GM23338 (cell line): ENCODE measurements around the gene PTPRN2. TPM values are rescaled to one million over a fixed set of nuclear protein-coding genes. Genes with fewer than 3 reads are reported as not detected.

Experiments
- ATAC-seq: fragments of 200-7000 bp; cut with Tn5 transposase; 3 replicates; pipeline ENCODE4 v1.9.1; 2020
- DNase-seq: peaks from one replicate; pipeline ENCODE4 v3.0.0-alpha.2; 2015; ENCODE audit warnings: low spot score
- H2AFZ ChIP-seq: fragments of 200-600 bp; sonication (generic); 2 replicates; pipeline ENCODE4 v1.8.0; 2016; ENCODE audit warnings: antibody characterized with exemption, mild to moderate bottlenecking, moderate library complexity
- H3F3A ChIP-seq: fragments of 200-600 bp; sonication (generic); replicated peaks from 2 replicates; pipeline ENCODE4 v1.8.0; 2017; ENCODE audit warnings: antibody characterized with exemption, mixed run types, low read depth
- H3K27ac ChIP-seq: fragments of 200-600 bp; sonication (generic); 2 replicates; pipeline ENCODE4 v1.6.1; 2016; ENCODE audit warnings: low read depth
- H3K27me3 ChIP-seq: fragments of 200-600 bp; sonication (generic); 2 replicates; pipeline ENCODE4 v1.8.0; 2016; ENCODE audit warnings: mild to moderate bottlenecking, mixed run types, moderate library complexity; ENCODE audit not compliant: insufficient read depth
- H3K36me3 ChIP-seq: fragments of 200-600 bp; sonication (generic); 2 replicates; pipeline ENCODE4 v1.8.0; 2016; ENCODE audit warnings: mild to moderate bottlenecking; ENCODE audit not compliant: insufficient read depth
- H3K4me1 ChIP-seq: fragments of 200-600 bp; sonication (generic); 2 replicates; pipeline ENCODE4 v1.8.0; 2016; ENCODE audit warnings: mild to moderate bottlenecking, moderate library complexity; ENCODE audit not compliant: insufficient read depth
- H3K4me2 ChIP-seq: fragments of 200-600 bp; sonication (generic); 2 replicates; pipeline ENCODE4 v1.7.1; 2017; ENCODE audit warnings: mixed run types
- H3K4me3 ChIP-seq: fragments of 200-600 bp; sonication (generic); 2 replicates; pipeline ENCODE4 v1.6.1; 2016; ENCODE audit warnings: mixed run types
- H3K79me2 ChIP-seq: fragments of 200-600 bp; sonication (generic); replicated peaks from 2 replicates; pipeline ENCODE4 v1.8.0; 2017; ENCODE audit warnings: mild to moderate bottlenecking; ENCODE audit not compliant: insufficient read depth
- H3K9me2 ChIP-seq: fragments of 200-600 bp; sonication (generic); 2 replicates; pipeline ENCODE4 v1.8.0; 2017; ENCODE audit not compliant: insufficient read depth
- H4K20me1 ChIP-seq: fragments of 200-600 bp; sonication (generic); replicated peaks from 2 replicates; pipeline ENCODE4 v1.8.0; 2017; ENCODE audit warnings: mild to moderate bottlenecking; ENCODE audit not compliant: insufficient read depth
- H3K27ac Mint-ChIP-seq: 2 replicates; pipeline ENCODE4 v1.8.0; 2020; ENCODE audit warnings: inconsistent platforms, mild to moderate bottlenecking, moderate library complexity, mixed read lengths
- H3K27me3 Mint-ChIP-seq: 3 replicates; pipeline ENCODE4 v1.8.0; 2022; ENCODE audit warnings: low read depth, mild to moderate bottlenecking, moderate library complexity, mixed read lengths, inconsistent platforms; ENCODE audit not compliant: insufficient read depth, poor library complexity
- H3K36me3 Mint-ChIP-seq: 3 replicates; pipeline ENCODE4 v1.8.0; 2021; ENCODE audit warnings: low read depth, mild to moderate bottlenecking, inconsistent platforms, moderate library complexity, mixed read lengths
- H3K4me1 Mint-ChIP-seq: 3 replicates; pipeline ENCODE4 v1.8.0; 2020; ENCODE audit warnings: mild to moderate bottlenecking, inconsistent platforms, mixed read lengths
- H3K4me3 Mint-ChIP-seq: 3 replicates; pipeline ENCODE4 v1.8.0; 2021; ENCODE audit warnings: moderate library complexity, mild to moderate bottlenecking, inconsistent platforms, mixed read lengths
- H3K9me3 Mint-ChIP-seq: 3 replicates; pipeline ENCODE4 v1.8.0; 2020; ENCODE audit warnings: moderate library complexity, mild to moderate bottlenecking, inconsistent platforms, mixed read lengths
- CREB1 ChIP-seq: fragments of 250-450 bp; sonication (Bioruptor Pico); IDR thresholded peaks from 2 replicates; pipeline ENCODE4 v1.5.0; 2020; ENCODE audit warnings: low read depth, mild to moderate bottlenecking, moderate library complexity
- EZH2 ChIP-seq: fragments of 200-600 bp; sonication (generic); IDR thresholded peaks from one replicate; pipeline ENCODE4 v1.8.0; 2017; ENCODE audit warnings: antibody characterized with exemption, mild to moderate bottlenecking, low read depth; ENCODE audit not compliant: unreplicated experiment
- JUNB ChIP-seq: IDR thresholded peaks from one replicate; pipeline ENCODE4 v1.6.1; 2016; ENCODE audit warnings: antibody characterized with exemption; ENCODE audit not compliant: unreplicated experiment
- NANOG ChIP-seq: IDR thresholded peaks from 2 replicates; pipeline ENCODE4 v1.6.1; 2016; ENCODE audit warnings: antibody characterized with exemption, borderline replicate concordance
- POLR2AphosphoS5 ChIP-seq: IDR thresholded peaks from 2 replicates; pipeline ENCODE4 v1.6.1; 2016; ENCODE audit warnings: antibody characterized with exemption, low read depth
- polyA plus RNA-seq: library from polyadenylated mRNA; unstranded; fragments of >200 nt; fragmentation: Nextera tagmentation; extraction: Ambion mirVana; gene quantifications from 2 replicates; pipeline ENCODE4 v1.2.1, GENCODE V29; 2016
- total RNA-seq: library from RNA; depleted of rRNA; stranded (reverse); fragments of >200 nt; shearing (Covaris generic); gene quantifications from 2 replicates; pipeline ENCODE4 v1.2.3, GENCODE V29; 2014
- TF ChIP-seq, protein P1 (sequence below), 2 experiments: fragments of 200-600 bp in 1 of 2; sonication (generic) in 1 of 2; conservative IDR thresholded peaks; 2 replicates each; pipeline versions ENCODE4 v1.5.1 to v1.6.1; 2016 to 2017; ENCODE audit warnings: antibody characterized with exemption in 2 of 2, low read depth in 2 of 2, mild to moderate bottlenecking in 2 of 2, moderate library complexity in 1 of 2
- TF ChIP-seq, protein P2 (sequence below): IDR thresholded peaks from one replicate; pipeline ENCODE4 v1.6.1; 2018; ENCODE audit warnings: antibody characterized with exemption; ENCODE audit not compliant: unreplicated experiment
- TF ChIP-seq, protein P3 (sequence below): IDR thresholded peaks from 2 replicates; pipeline ENCODE4 v1.6.1; 2016; ENCODE audit warnings: antibody characterized with exemption

Gene PTPRN2
- total and polyA plus RNA-seq, 2 experiments from 2014 or later, result 0.87 to 4.0 TPM

DNA sequence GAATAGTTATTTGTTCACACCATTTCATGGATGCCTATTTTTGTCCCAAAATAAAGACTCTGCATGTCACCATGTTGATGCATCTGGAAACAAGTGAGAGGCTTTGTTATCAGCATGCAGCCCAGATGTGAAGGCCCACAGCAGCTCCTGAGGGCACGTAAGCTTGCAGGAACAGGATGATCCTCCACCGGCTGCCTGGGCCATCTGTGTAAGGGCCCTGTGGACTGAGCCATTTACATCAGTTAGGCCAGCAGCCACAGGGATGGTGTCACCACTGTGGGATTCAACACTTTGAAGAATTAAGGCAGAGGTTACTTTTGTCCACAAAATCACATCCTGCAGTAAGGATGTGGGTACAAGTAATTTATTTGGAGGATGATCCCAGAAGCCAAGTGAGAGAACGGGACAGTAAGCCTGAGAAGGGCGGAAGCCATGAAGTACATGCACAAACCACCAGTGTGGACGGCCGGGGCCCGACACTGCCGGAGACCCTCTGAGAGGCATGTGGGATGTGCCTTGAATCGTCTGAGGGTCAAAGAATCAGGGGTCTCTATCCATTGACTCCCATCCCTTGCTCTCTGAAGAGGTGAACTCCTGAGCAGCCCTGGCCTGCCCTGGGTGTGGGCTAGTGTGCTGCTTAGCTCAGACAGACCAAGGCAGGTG is 641.1 kb downstream of the PTPRN2 start (continued):
- TF ChIP-seq, protein P1, sequence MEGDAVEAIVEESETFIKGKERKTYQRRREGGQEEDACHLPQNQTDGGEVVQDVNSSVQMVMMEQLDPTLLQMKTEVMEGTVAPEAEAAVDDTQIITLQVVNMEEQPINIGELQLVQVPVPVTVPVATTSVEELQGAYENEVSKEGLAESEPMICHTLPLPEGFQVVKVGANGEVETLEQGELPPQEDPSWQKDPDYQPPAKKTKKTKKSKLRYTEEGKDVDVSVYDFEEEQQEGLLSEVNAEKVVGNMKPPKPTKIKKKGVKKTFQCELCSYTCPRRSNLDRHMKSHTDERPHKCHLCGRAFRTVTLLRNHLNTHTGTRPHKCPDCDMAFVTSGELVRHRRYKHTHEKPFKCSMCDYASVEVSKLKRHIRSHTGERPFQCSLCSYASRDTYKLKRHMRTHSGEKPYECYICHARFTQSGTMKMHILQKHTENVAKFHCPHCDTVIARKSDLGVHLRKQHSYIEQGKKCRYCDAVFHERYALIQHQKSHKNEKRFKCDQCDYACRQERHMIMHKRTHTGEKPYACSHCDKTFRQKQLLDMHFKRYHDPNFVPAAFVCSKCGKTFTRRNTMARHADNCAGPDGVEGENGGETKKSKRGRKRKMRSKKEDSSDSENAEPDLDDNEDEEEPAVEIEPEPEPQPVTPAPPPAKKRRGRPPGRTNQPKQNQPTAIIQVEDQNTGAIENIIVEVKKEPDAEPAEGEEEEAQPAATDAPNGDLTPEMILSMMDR (conservative IDR thresholded peaks at IDR 0.05; ENCODE audit: low read depth in 2 of 2), result no peak
- TF ChIP-seq, protein P2, sequence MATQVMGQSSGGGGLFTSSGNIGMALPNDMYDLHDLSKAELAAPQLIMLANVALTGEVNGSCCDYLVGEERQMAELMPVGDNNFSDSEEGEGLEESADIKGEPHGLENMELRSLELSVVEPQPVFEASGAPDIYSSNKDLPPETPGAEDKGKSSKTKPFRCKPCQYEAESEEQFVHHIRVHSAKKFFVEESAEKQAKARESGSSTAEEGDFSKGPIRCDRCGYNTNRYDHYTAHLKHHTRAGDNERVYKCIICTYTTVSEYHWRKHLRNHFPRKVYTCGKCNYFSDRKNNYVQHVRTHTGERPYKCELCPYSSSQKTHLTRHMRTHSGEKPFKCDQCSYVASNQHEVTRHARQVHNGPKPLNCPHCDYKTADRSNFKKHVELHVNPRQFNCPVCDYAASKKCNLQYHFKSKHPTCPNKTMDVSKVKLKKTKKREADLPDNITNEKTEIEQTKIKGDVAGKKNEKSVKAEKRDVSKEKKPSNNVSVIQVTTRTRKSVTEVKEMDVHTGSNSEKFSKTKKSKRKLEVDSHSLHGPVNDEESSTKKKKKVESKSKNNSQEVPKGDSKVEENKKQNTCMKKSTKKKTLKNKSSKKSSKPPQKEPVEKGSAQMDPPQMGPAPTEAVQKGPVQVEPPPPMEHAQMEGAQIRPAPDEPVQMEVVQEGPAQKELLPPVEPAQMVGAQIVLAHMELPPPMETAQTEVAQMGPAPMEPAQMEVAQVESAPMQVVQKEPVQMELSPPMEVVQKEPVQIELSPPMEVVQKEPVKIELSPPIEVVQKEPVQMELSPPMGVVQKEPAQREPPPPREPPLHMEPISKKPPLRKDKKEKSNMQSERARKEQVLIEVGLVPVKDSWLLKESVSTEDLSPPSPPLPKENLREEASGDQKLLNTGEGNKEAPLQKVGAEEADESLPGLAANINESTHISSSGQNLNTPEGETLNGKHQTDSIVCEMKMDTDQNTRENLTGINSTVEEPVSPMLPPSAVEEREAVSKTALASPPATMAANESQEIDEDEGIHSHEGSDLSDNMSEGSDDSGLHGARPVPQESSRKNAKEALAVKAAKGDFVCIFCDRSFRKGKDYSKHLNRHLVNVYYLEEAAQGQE, result no peak
- TF ChIP-seq POLR2AphosphoS5 (no peak), CREB1 (CRISPR knock-in tag) (no peak), EZH2 (no peak), NANOG (no peak)

DNA sequence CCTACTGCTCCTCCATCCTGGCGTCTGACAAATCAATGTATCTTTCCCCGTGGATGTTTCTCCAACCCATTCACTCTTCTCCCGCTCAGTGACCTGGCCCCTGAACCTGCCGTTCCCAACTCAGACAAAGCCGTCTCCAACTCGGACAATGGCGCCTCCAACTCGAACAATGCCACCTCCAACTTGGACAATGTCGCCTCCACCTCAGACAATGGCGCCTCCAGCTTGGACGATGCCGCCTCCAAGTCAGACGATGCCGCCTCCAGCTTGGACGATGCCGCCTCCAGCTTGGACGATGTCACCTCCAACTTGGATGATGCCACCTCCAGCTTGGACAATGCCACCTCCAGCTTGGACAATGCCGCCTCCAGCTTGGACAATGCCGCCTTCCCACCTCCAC is 642.2 kb downstream of the PTPRN2 start:
- Histone ChIP-seq H2AFZ (no peak overlapping the region), H3K4me3 (no peak overlapping the region), H3K79me2 (no peaks in the 10 kb centered on the region), H3K9me2 (no peaks in the 10 kb centered on the region), H3K27ac (no peak overlapping the region), H3K36me3 (no peaks in the 10 kb centered on the region), H3K27me3 (no peaks in the 10 kb centered on the region), H3K4me1 (no peaks in the 10 kb centered on the region), H4K20me1 (no peaks in the 10 kb centered on the region), H3K4me2 (no peak overlapping the region), H3F3A (no peaks in the 10 kb centered on the region)
- no peak for TF ChIP-seq JUNB
- TF ChIP-seq, protein P3, sequence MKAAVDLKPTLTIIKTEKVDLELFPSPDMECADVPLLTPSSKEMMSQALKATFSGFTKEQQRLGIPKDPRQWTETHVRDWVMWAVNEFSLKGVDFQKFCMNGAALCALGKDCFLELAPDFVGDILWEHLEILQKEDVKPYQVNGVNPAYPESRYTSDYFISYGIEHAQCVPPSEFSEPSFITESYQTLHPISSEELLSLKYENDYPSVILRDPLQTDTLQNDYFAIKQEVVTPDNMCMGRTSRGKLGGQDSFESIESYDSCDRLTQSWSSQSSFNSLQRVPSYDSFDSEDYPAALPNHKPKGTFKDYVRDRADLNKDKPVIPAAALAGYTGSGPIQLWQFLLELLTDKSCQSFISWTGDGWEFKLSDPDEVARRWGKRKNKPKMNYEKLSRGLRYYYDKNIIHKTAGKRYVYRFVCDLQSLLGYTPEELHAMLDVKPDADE, result no peak
- peaks cover 7% of the 10 kb centered on the region for H3K27me3 Mint-ChIP-seq
- H3K4me3 Mint-ChIP-seq, result no peak overlapping the region
- ATAC-seq (no peak), DNase-seq (no peak)
- H3K27ac Mint-ChIP-seq, result no peak overlapping the region
- H3K4me1 Mint-ChIP-seq, result no peaks in the 10 kb centered on the region
- peaks cover 97% of the 10 kb centered on the region for H3K9me3 Mint-ChIP-seq
- H3K36me3 Mint-ChIP-seq, result peaks cover 69% of the 10 kb centered on the region
